Measurements from ENCODE around the gene EEF1A2.

DNA sequence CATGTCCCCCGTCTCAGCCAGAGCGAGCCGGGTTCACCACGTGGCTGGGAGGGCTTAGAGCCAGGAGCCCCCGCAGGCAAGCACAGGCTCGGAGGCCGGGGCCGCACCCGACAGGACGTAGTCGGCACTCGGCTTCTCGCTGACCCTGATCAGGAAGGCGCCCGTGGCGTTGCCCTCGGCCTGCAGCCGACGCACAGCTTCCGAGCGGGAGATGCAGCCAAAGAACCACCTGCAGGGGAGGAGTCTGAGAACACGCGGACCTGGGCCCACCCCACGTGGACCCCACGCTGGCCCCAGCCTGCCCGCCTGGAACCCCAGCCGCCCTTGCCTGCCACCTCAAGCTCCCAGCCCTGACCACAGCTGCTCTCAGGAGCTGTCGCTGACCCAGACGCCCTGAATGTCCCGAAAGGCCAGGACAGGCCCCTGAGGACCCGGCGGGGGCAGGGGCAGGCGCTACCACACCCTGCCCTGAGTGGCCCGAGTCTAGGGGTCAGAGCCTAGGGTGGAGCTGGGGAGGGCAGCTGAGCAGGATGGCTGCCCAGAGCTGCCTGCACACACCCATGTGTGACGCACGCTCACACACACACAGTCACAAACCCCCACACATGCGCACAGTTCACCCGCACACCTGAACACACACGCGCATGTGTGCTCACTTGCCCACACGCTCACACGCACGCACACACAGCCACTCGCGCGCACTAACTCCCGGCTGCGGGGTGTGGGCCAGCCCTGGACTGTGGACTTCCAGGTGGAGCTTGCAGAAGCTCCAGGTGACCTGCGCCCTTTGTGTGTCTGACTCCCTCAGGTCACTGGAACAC, 36.2 kb upstream of the EEF1A2 start:
- TF ChIP-seq POLR2AphosphoS5 (IDR thresholded peaks at IDR 0.05; ENCODE audit: low read depth, low read length) (no peak), TAF1 (IDR thresholded peaks at IDR 0.05; ENCODE audit: low read depth, low read length) (no peak), POLR2A (IDR thresholded peaks at IDR 0.05; ENCODE audit: low read depth, low read length) (no peak)

Measured in GM12891 (cell line).